ENCODE data around the gene DNAJB5. TPM values are rescaled to one million over a fixed set of nuclear protein-coding genes. Genes with fewer than 3 reads are reported as not detected.

The DNAJB5 gene
- total RNA-seq, 1 experiment from 2014 or later = 3.7 TPM

- no peak for DNase-seq (ENCODE audit: low spot score)
Measured at GRCh38 chr9:34984049-34984448, 5.5 kb upstream of the DNAJB5 start.

- DNase-seq (ENCODE audit: low spot score) = peak; percentile 74
Measured at GRCh38 chr9:34985311-34985899, 4.1 kb upstream of the DNAJB5 start.

GRCh38 chr9:34986540-34987047, 3.0 kb upstream of the DNAJB5 start:
- no peak for DNase-seq (ENCODE audit: low spot score)

- no peak for DNase-seq (ENCODE audit: low spot score)
Measured at GRCh38 chr9:34987160-34987901, 2.2 kb upstream of the DNAJB5 start.

- no peak for DNase-seq (ENCODE audit: low spot score)
Measured at GRCh38 chr9:34988218-34989002, 1.1 kb upstream of the DNAJB5 start.

- DNase-seq (ENCODE audit: low spot score) = no peak
Measured at GRCh38 chr9:34989946-34990635, 546 bp downstream of the DNAJB5 start.

GRCh38 chr9:34990908-34991606, 1.5 kb downstream of the DNAJB5 start:
- DNase-seq (ENCODE audit: low spot score) = no peak

GRCh38 chr9:34991607-34992375, 2.2 kb downstream of the DNAJB5 start:
- DNase-seq (ENCODE audit: low spot score) = no peak

DNA sequence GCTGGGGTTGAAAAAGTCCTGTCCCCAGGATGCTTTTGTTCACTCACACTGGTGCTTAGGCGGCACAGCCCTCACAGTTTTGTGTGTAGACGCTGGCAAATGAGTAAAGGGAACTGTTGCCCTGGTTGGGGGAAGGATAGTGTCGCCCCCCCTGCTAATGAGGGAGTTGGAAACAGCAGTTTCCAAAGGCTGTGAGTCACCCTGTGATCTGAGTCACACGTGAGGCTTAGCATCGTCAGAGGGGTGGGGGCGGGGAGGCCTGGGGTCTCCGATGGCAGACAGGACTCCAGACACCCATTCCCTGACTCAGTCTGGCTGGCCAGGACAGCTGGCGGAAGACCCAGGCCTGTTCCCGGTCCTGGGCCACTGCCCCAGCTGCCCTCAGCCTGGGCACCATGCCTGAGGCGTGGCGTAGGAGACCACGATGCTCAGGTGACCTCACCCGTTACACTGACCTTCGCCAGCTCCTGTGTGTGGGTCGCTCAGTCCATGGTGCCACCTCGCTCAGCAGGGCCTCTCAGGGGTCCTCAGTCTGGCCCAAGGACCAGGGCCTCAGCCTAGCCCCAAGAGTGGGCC, 2.9 kb downstream of the DNAJB5 start:
- DNase-seq (ENCODE audit: low spot score) = no peak

DNA sequence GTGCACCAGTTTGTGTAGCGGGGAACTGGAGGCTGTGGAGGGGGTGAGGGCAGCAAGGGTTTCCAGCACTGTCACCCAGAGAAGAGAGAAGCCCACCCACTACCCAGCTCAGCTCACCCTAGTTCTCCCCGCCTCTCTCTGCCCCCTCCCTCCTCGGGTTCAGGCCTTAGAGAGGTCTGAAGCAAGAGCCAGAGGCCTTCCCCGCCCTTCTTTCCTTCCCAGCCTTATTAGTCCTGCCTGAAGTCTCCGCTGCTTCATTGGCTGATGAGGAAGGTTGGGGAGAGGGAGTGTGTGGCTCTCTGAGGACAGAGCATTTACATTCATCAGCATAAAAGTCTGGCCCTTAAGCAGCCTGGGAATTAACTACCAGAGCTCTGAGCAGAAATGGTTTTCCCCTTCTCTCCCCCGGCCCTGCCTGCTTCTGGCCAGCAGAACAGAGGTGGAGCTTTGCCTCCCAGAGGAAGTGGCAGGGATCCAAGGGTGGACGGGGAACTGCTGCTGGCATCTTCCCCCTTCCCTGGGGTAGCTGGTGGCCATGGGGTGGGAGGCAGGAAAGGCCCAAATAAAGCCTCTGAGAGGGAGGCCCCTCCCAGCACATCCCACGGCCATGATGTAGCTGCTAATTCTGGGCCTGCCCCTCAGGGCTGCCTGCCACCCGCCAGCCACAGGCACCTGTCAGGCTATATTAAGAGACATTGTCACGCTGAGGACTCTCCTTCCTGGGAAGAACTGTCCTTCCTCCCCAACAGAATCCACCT, 4.1 kb downstream of the DNAJB5 start:
- no peak for DNase-seq (ENCODE audit: low spot score)

- peak; percentile 68 for DNase-seq (ENCODE audit: low spot score)
Measured at GRCh38 chr9:34994260-34994899, 4.8 kb downstream of the DNAJB5 start.

- no peak for DNase-seq (ENCODE audit: low spot score)
Measured at GRCh38 chr9:34994900-34995669, 5.5 kb downstream of the DNAJB5 start.

DNA sequence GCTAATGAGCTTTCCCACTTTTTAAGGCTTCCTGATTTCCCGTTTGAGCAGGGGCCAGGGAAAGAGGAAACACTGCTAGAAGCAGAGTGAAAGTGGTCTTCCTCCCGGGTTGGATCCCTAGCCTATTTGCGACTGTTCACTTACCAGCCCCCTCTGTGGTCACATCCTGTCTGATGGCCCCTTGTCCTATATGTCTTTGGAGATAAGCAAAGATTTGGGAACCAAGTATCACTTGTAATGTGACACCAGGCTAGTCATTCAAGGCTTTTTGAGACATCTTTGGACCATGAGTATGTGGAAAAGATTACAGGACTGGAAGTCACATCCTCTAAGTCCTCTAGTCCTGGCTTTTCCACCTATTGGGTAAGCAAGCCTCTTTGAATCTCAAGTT, 6.1 kb downstream of the DNAJB5 start:
- no peak for DNase-seq (ENCODE audit: low spot score)

DNA sequence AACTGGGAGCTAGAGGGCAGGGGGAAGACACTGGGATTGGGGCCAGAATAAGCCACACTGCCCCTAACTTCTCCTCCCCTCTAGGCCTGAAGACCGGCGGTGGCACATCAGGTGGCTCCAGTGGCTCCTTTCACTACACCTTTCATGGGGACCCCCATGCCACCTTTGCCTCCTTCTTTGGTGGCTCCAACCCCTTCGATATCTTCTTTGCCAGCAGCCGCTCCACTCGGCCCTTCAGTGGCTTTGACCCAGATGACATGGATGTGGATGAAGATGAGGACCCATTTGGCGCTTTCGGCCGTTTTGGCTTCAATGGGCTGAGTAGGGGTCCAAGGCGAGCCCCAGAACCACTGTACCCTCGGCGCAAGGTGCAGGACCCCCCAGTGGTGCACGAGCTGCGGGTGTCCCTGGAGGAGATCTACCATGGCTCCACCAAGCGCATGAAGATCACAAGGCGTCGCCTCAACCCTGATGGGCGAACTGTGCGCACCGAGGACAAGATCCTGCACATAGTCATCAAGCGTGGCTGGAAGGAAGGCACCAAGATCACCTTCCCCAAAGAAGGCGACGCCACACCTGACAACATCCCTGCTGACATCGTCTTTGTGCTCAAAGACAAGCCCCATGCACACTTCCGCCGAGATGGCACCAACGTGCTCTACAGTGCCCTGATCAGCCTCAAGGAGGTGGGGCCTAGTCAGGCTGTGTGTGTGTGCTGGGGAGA, 6.8 kb downstream of the DNAJB5 start:
- no peak for DNase-seq (ENCODE audit: low spot score)

GRCh38 chr9:34996905-34997279, 7.3 kb downstream of the DNAJB5 start:
- no peak for DNase-seq (ENCODE audit: low spot score)

GRCh38 chr9:34997379-34997781, 7.8 kb downstream of the DNAJB5 start:
- DNase-seq (ENCODE audit: low spot score) = no peak

GRCh38 chr9:34998266-34998665, 8.7 kb downstream of the DNAJB5 start:
- DNase-seq (ENCODE audit: low spot score) = no peak

Data from HT-29 (cell line).